Loucy (cell line): ENCODE data around the gene ERGIC3.

Experiments used
- H2AFZ ChIP-seq: fragments of 200-600 bp; sonication (generic); 2 replicates; pipeline ENCODE4 v1.6.0; 2016; ENCODE audit warnings: antibody characterized with exemption, mild to moderate bottlenecking, low read length, moderate library complexity
- H3F3A ChIP-seq: fragments of 200-600 bp; 2 replicates; pipeline ENCODE4 v1.6.0; 2016; ENCODE audit warnings: antibody characterized with exemption, low read depth, mild to moderate bottlenecking
- H3K27me3 ChIP-seq: fragments of 200-600 bp; sonication (generic); 2 replicates; pipeline ENCODE4 v1.6.1; 2014; ENCODE audit warnings: low read length, mild to moderate bottlenecking; ENCODE audit not compliant: insufficient read depth, poor library complexity, severe bottlenecking
- H3K36me3 ChIP-seq: fragments of 200-600 bp; sonication (generic); 2 replicates; pipeline ENCODE4 v1.6.1; 2016; ENCODE audit warnings: low read length; ENCODE audit not compliant: insufficient read depth
- H3K4me1 ChIP-seq: fragments of 200-600 bp; sonication (generic); 2 replicates; pipeline ENCODE4 v1.5.1; 2014; ENCODE audit warnings: low read length, mild to moderate bottlenecking; ENCODE audit not compliant: insufficient read depth, poor library complexity, severe bottlenecking
- H3K4me2 ChIP-seq: fragments of 200-600 bp; sonication (generic); 2 replicates; pipeline ENCODE4 v1.6.0; 2014; ENCODE audit warnings: antibody characterized with exemption, low read length, low read depth, mild to moderate bottlenecking; ENCODE audit not compliant: poor library complexity, severe bottlenecking
- H3K4me3 ChIP-seq: fragments of 200-600 bp; sonication (generic); 2 replicates; pipeline ENCODE4 v1.5.1; 2014; ENCODE audit warnings: low read length, mild to moderate bottlenecking, mixed read lengths; ENCODE audit not compliant: poor library complexity, severe bottlenecking
- H3K79me2 ChIP-seq: fragments of 200-600 bp; sonication (generic); 2 replicates; pipeline ENCODE4 v1.6.1; 2014; ENCODE audit warnings: low read length; ENCODE audit not compliant: insufficient read depth
- H3K9ac ChIP-seq: fragments of 200-600 bp; sonication (generic); 2 replicates; pipeline ENCODE4 v1.6.0; 2014; ENCODE audit warnings: mild to moderate bottlenecking, low read depth, low read length, moderate library complexity; ENCODE audit not compliant: poor library complexity, severe bottlenecking
- H3K9me2 ChIP-seq: fragments of 200-600 bp; sonication (generic); replicated peaks from 2 replicates; pipeline ENCODE4 v1.6.1; 2016; ENCODE audit warnings: low read depth, low read length, mixed read lengths
- H3K9me3 ChIP-seq: fragments of 200-600 bp; sonication (generic); 2 replicates; pipeline ENCODE4 v1.6.1; 2014; ENCODE audit warnings: mild to moderate bottlenecking, antibody characterized with exemption, low read length, low read depth; ENCODE audit not compliant: insufficient read depth
- H4K20me1 ChIP-seq: fragments of 200-600 bp; sonication (generic); 2 replicates; pipeline ENCODE4 v1.6.0; 2014; ENCODE audit warnings: antibody characterized with exemption, low read length, mild to moderate bottlenecking; ENCODE audit not compliant: insufficient read depth, poor library complexity, severe bottlenecking
- CTCF ChIP-seq: fragments of 200-600 bp; sonication (generic); conservative IDR thresholded peaks from 2 replicates; pipeline ENCODE4 v1.5.1; 2014; ENCODE audit warnings: mild to moderate bottlenecking, antibody characterized with exemption, low read length
- EZH2phosphoT487 ChIP-seq: fragments of 200-600 bp; IDR thresholded peaks from 2 replicates; pipeline ENCODE4 v1.6.1; 2018; ENCODE audit warnings: antibody characterized with exemption, mild to moderate bottlenecking, moderate library complexity, borderline replicate concordance

The ERGIC3 gene

GRCh38 chr20:35606127-35606526, 64.2 kb downstream of the ERGIC3 start:
- Histone ChIP-seq H3K36me3 (no peaks in the 10 kb centered on the region), H3K9ac (no peak overlapping the region), H3K27me3 (no peaks in the 10 kb centered on the region), H3K4me3 (no peak overlapping the region), H3K9me3 (no peaks in the 10 kb centered on the region), H3K79me2 (no peaks in the 10 kb centered on the region), H3F3A (no peaks in the 10 kb centered on the region), H3K4me2 (no peak overlapping the region), H3K9me2 (no peaks in the 10 kb centered on the region), H4K20me1 (no peaks in the 10 kb centered on the region), H3K4me1 (no peaks in the 10 kb centered on the region), H2AFZ (no peak overlapping the region)
- no peak for TF ChIP-seq CTCF
- TF ChIP-seq EZH2phosphoT487, result no peak
